Occipital lobe (tissue), 2 donors: ENCODE measurements around the gene AFAP1. TPM values are rescaled to one million over a fixed set of nuclear protein-coding genes. Genes with fewer than 3 reads are reported as not detected.

Experiments
- DNase-seq: peaks from one replicate; lab custom pipeline; 2025; lab: John Stamatoyannopoulos, UW
- total RNA-seq: library from RNA; depleted of rRNA; stranded (reverse); fragments of >200 nt; gene quantifications from one replicate; pipeline ENCODE4 v1.2.3, GENCODE V29; 2014

The AFAP1 gene
- 62.2 TPM for total RNA-seq

- peak; percentile 79 for DNase-seq
Observed at GRCh38 chr4:7939377-7940108, at the start of gene AFAP1. Gene AFAP1 (minus strand): TSS chr4:7939861. CDS start chr4:7872078, 67,783 bp downstream.

- DNase-seq, result no peak
Observed at GRCh38 chr4:7988437-7988836, 48.8 kb upstream of the AFAP1 start.

- peak; percentile 40 for DNase-seq
Observed at GRCh38 chr4:7987148-7987989, 47.7 kb upstream of the AFAP1 start.

- no peak for DNase-seq
Observed at GRCh38 chr4:7985891-7986441, 46.3 kb upstream of the AFAP1 start.

GRCh38 chr4:7985072-7985471, 45.4 kb upstream of the AFAP1 start:
- no peak for DNase-seq

- DNase-seq, result no peak
Observed at GRCh38 chr4:7984286-7984925, 44.7 kb upstream of the AFAP1 start.

- DNase-seq, result no peak
Observed at GRCh38 chr4:7983296-7983695, 43.6 kb upstream of the AFAP1 start.

GRCh38 chr4:7981738-7982394, 42.2 kb upstream of the AFAP1 start:
- DNase-seq, result no peak

GRCh38 chr4:7980036-7980435, 40.4 kb upstream of the AFAP1 start:
- no peak for DNase-seq

GRCh38 chr4:7979652-7979968, 39.9 kb upstream of the AFAP1 start:
- no peak for DNase-seq

- no peak for DNase-seq
Observed at GRCh38 chr4:7978907-7979651, 39.4 kb upstream of the AFAP1 start.

GRCh38 chr4:7978489-7978888, 38.8 kb upstream of the AFAP1 start:
- DNase-seq, result no peak

- DNase-seq, result no peak
Observed at GRCh38 chr4:7976634-7977033, 37.0 kb upstream of the AFAP1 start.

- no peak for DNase-seq
Observed at GRCh38 chr4:7976025-7976424, 36.4 kb upstream of the AFAP1 start.

GRCh38 chr4:7974425-7974824, 34.8 kb upstream of the AFAP1 start:
- DNase-seq, result no peak

GRCh38 chr4:7973545-7973981, 33.9 kb upstream of the AFAP1 start:
- no peak for DNase-seq

GRCh38 chr4:7971881-7972500, 32.3 kb upstream of the AFAP1 start:
- DNase-seq, result no peak

- no peak for DNase-seq
Observed at GRCh38 chr4:7971159-7971631, 31.5 kb upstream of the AFAP1 start.

GRCh38 chr4:7970361-7970946, 30.8 kb upstream of the AFAP1 start:
- DNase-seq, result no peak
